HepG2 (cell line): ENCODE measurements around the gene SLC12A9. TPM values are rescaled to one million over a fixed set of nuclear protein-coding genes. Genes with fewer than 3 reads are reported as not detected.

Source experiments
- ATAC-seq: fragments of 200-7000 bp; cut with Tn5 transposase; 3 replicates; pipeline ENCODE4 v1.9.1; 2020; ENCODE audit warnings: mild to moderate bottlenecking, moderate library complexity
- BruUV-seq: library from RNA; stranded (reverse); fragments of 400-500 nt; replicated peaks from 2 replicates; lab custom pipeline; 2021; lab: Mats Ljungman, UMichigan
- CTCF ChIA-PET: fragments of 300-600 bp; formaldehyde crosslinking; extraction: SDS; loops from one replicate; lab custom pipeline; 2021; ENCODE audit warnings: low total read pairs, inconsistent platforms, low intra/inter-chr PET ratio; lab: Yijun Ruan, JAX
- POLR2A ChIA-PET: fragments of 350-600 bp; sonication (Branson Sonifier 250); formaldehyde crosslinking; loops from one replicate; lab custom pipeline; 2020; ENCODE audit warnings: antibody characterized with exemption, inconsistent platforms; lab: Yijun Ruan, JAX
- DNase-seq: peaks from one replicate; pipeline ENCODE4 v3.0.0-alpha.2; 2015; ENCODE audit warnings: low spot score
- FAIRE-seq: peaks from 3 replicates; lab custom pipeline; 2011; peaks lifted over from hg19 to GRCh38; lab: Jason Lieb, UNC
- H2AFZ ChIP-seq: one replicate; pipeline ENCODE4 v1.6.1; 2011; ENCODE audit warnings: low read length, inconsistent platforms
- H3K27ac ChIP-seq: fragments of 300-600 bp; 3 replicates; pipeline ENCODE4 v1.8.0; 2011; ENCODE audit warnings: mixed run types, mild to moderate bottlenecking, mixed read lengths, low read length, inconsistent platforms; ENCODE audit not compliant: insufficient read depth; ENCODE audit errors: extremely low read length
- H3K27me3 ChIP-seq, 2 experiments: fragments of 200-600 bp in 1 of 2; 2 replicates in 1 of 2; 3 replicates in 1 of 2; pipeline versions ENCODE4 v1.6.0 to v1.8.0; 2011; ENCODE audit warnings: low read length in 2 of 2, mild to moderate bottlenecking in 2 of 2, moderate library complexity in 2 of 2, inconsistent platforms in 1 of 2; ENCODE audit not compliant: insufficient read depth in 2 of 2, control insufficient read depth in 1 of 2
- H3K36me3 ChIP-seq, 2 experiments: fragments of 200-600 bp in 1 of 2; replicated peaks in 1 of 2; 2 replicates in 1 of 2; 3 replicates in 1 of 2; pipeline versions ENCODE4 v1.5.1 to v1.8.0; 2011; ENCODE audit warnings: low read length in 2 of 2, inconsistent platforms in 1 of 2; ENCODE audit not compliant: insufficient read depth in 2 of 2, control insufficient read depth in 1 of 2
- H3K4me1 ChIP-seq: 2 replicates; pipeline ENCODE4 v1.5.1; 2012; ENCODE audit warnings: low read length, inconsistent platforms; ENCODE audit not compliant: insufficient read depth
- H3K4me2 ChIP-seq: 2 replicates; pipeline ENCODE4 v1.6.0; 2011; ENCODE audit warnings: low read depth, low read length, inconsistent platforms
- H3K4me3 ChIP-seq, 3 experiments: fragments of 200-600 bp in 1 of 3; sonication (generic), shearing (Covaris generic) in 1 of 3; replicated peaks in 1 of 3; 2 replicates each; pipeline ENCODE4 v1.5.1; 2011 to 2016; ENCODE audit warnings: low read length in 3 of 3, inconsistent platforms in 2 of 3, low read depth in 2 of 3, mild to moderate bottlenecking in 2 of 3, control low read depth in 1 of 3, mixed read lengths in 1 of 3; ENCODE audit not compliant: insufficient read depth in 1 of 3
- H3K79me2 ChIP-seq: one replicate; pipeline ENCODE4 v1.6.1; 2011; ENCODE audit warnings: low read length, inconsistent platforms; ENCODE audit not compliant: insufficient read depth
- H3K9ac ChIP-seq: 2 replicates; pipeline ENCODE4 v1.6.0; 2011; ENCODE audit warnings: mild to moderate bottlenecking, low read depth, low read length, inconsistent platforms; ENCODE audit not compliant: insufficient read depth
- H3K9me3 ChIP-seq: 2 replicates; pipeline ENCODE4 v1.5.1; 2012; ENCODE audit warnings: mild to moderate bottlenecking, low read length
- H4K20me1 ChIP-seq: 2 replicates; pipeline ENCODE4 v1.6.0; 2011; ENCODE audit warnings: inconsistent platforms, mild to moderate bottlenecking, low read length, moderate library complexity; ENCODE audit not compliant: insufficient read depth
- JDP2 ChIP-seq: sonication (generic); formaldehyde crosslinking; IDR thresholded peaks from 2 replicates; pipeline ENCODE4 v1.8.1; 2022; ENCODE audit warnings: missing genetic modification reagents, borderline replicate concordance
- MEIS2 ChIP-seq: sonication (generic); formaldehyde crosslinking; IDR thresholded peaks from 2 replicates; pipeline ENCODE4 v1.9.0; 2021; ENCODE audit warnings: mild to moderate bottlenecking, missing genetic modification reagents
- ONECUT2 ChIP-seq: sonication (generic); formaldehyde crosslinking; IDR thresholded peaks from 2 replicates; pipeline ENCODE4 v1.4.0; 2020; ENCODE audit warnings: missing genetic modification reagents
- SETDB1 ChIP-seq: sonication (generic); formaldehyde crosslinking; IDR thresholded peaks from 2 replicates; pipeline ENCODE4 v1.5.1; 2020; ENCODE audit warnings: missing genetic modification reagents, mild to moderate bottlenecking, borderline replicate concordance
- SMYD3 ChIP-seq: sonication (generic); formaldehyde crosslinking; IDR thresholded peaks from 2 replicates; pipeline ENCODE4 v1.8.1; 2023; ENCODE audit warnings: mild to moderate bottlenecking, missing genetic modification reagents
- SPEN ChIP-seq: sonication (generic); formaldehyde crosslinking; IDR thresholded peaks from 2 replicates; pipeline ENCODE4 v1.5.1; 2020; ENCODE audit warnings: low read depth, mild to moderate bottlenecking, missing genetic modification reagents
- ZNF30 ChIP-seq: sonication (generic); formaldehyde crosslinking; IDR thresholded peaks from 2 replicates; pipeline ENCODE4 v1.5.0; 2020; ENCODE audit warnings: mild to moderate bottlenecking, missing genetic modification reagents
- ZNF432 ChIP-seq: sonication (generic); formaldehyde crosslinking; IDR thresholded peaks from 2 replicates; pipeline ENCODE4 v1.5.0; 2020; ENCODE audit warnings: missing genetic modification reagents, mild to moderate bottlenecking, borderline replicate concordance
- WGBS: methylation state at CpG from one replicate; pipeline ENCODE4 v1.1.6; 2017; ENCODE audit warnings: low lambda C conversion rate; 5-methylcytosine and 5-hydroxymethylcytosine counted together
- in situ Hi-C: cut with HindIII; loops from 2 replicates; pipeline ENCODE4 v1.10.0; 2017; ENCODE audit warnings: low pct_unique_long_range_greater_than_20kb; ENCODE audit not compliant: extremely low pct_ligation_motif_present
- intact Hi-C: fragments of 100-400 bp; cut with micrococcal nuclease; formaldehyde crosslinking; loops from one replicate; pipeline ENCODE4 v1.10.0; 2022; ENCODE audit not compliant: unreplicated experiment
- polyA plus RNA-seq, 8 experiments: library from polyadenylated mRNA; depleted of rRNA in 3 of 8; stranded (reverse) in 7 of 8; unstranded in 1 of 8; fragments of >200 nt; fragmentation: Illumina TruSeq in 4 of 8; extraction: Trizol in 4 of 8; gene quantifications; 2 replicates each; pipeline versions ENCODE4 v1.2.1 to v1.2.3, GENCODE V29; 2011 to 2016; ENCODE audit warnings: low read depth in 4 of 8, missing spikeins in 1 of 8, mixed read lengths in 1 of 8; ENCODE audit not compliant: insufficient read depth in 1 of 8
- total RNA-seq, 5 experiments: library from RNA; depleted of rRNA; stranded (reverse); fragments of >200 nt; fragmentation: Illumina TruSeq; extraction: Trizol; gene quantifications; 2 replicates each; pipeline ENCODE4 v1.2.3, GENCODE V29; 2016; ENCODE audit warnings: low read depth in 1 of 5
- TF ChIP-seq, protein P1 (sequence below): sonication (generic); formaldehyde crosslinking; IDR thresholded peaks from 2 replicates; pipeline ENCODE4 v1.4.0; 2020; ENCODE audit warnings: low read depth, missing genetic modification reagents
- TF ChIP-seq, protein P2 (sequence below): sonication (generic); formaldehyde crosslinking; IDR thresholded peaks from 2 replicates; pipeline ENCODE4 v1.4.0; 2020; ENCODE audit warnings: missing genetic modification reagents, borderline replicate concordance
- TF ChIP-seq, protein P3 (sequence below): sonication (generic); formaldehyde crosslinking; IDR thresholded peaks from 2 replicates; pipeline ENCODE4 v1.8.0; 2022; ENCODE audit warnings: mild to moderate bottlenecking, missing genetic modification reagents, borderline replicate concordance

SLC12A9 gene
- total and polyA plus RNA-seq, 2 of the 13 experiments (the other 11 are each of a cell fraction or from before 2014, with no cell fraction given) = 8.7 to 16.6 TPM

DNA sequence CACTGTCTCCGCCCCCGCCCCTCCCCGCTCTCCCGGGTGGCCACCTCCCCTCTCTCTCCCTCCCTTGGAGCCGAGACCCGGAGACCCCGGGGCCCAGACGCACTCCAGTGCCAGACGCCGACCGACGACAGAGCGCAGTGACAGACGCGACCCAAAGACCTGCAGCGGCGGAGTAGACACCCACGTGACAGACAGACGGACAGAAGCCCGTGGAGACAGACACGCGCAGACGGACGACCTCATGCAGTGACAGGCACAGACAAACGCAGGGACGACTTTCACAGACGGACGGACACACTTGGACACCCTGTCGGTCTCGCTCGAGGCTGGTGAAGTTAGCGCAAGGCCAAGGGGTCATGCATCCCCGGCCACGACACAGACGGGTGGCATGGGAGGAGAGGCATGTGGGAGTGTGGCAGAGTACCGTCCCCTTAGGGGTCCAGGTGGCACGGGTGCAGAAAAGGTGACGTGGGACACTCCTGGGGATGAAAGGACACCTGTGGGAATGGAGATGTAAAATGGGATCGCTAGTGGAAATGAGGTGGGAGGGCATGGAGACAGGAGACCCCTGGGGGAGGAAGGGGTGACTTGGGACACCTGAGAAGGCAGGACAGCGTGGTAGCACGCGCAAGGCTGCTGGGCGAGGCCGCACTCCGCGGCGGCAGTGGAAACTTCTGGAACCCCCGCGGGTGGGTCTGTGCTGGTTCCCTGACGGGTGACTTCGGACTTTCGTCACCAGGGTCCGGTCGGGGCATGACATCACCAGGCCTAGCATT lies 43.6 kb downstream of the SLC12A9 start:
- H3K4me2 ChIP-seq = peak overlapping the region; percentile 73
- in situ Hi-C loops (loop anchor here (5.0 to 25.0 kb wide), 2 partner anchors 161 to 391 kb away; no protein-coding TSS in a partner anchor), intact Hi-C loops (loop anchor here (1.0 to 5.0 kb wide), 2 partner anchors 163 to 181 kb away; no protein-coding TSS in a partner anchor)
- peak overlapping the region; percentile 28; the same call in 1 of the 2 replicates for H3K9ac ChIP-seq
- ChIA-PET CTCF (interaction anchor here (3.2 kb wide), 1 partner anchor 163 kb away, joined by 28 read pairs; no protein-coding TSS in a partner anchor), POLR2A (interaction anchor here (0.6 kb wide), 1 partner anchor 21 kb away, joined by 3 read pairs; the partner anchor contains the start of gene SRRT)
- H3K9me3 ChIP-seq = no peaks in the 10 kb centered on the region
- peaks cover 31% of the 10 kb centered on the region for H3K4me1 ChIP-seq
- FAIRE-seq (no peak), ATAC-seq (peak; percentile 52), DNase-seq (no peak)
- 12% methylated on average over 23 of the region's 54 CpGs for WGBS
- no peaks in the 10 kb centered on the region for H3K36me3 ChIP-seq
- H3K27ac ChIP-seq = no peak overlapping the region
- H2AFZ ChIP-seq = no peak overlapping the region
- peaks cover 11 to 32% of the 10 kb centered on the region in 2 experiments for H3K27me3 ChIP-seq
- no TSS peak for BruUV-seq
- H4K20me1 ChIP-seq = no peaks in the 10 kb centered on the region
- peak overlapping the region in 2 of 3 experiments; percentile 42 to 67; a peak in 4 of 6 replicates for H3K4me3 ChIP-seq
- no peaks in the 10 kb centered on the region for H3K79me2 ChIP-seq
- TF ChIP-seq SMYD3 (CRISPR knock-in tag) (no peak), ONECUT2 (CRISPR knock-in tag) (no peak), JDP2 (no peak), SETDB1 (CRISPR knock-in tag) (no peak), ZNF30 (no peak), MEIS2 (CRISPR knock-in tag) (0 out of 2 replicates have a peak, but pooled peaks have one; percentile 24), SPEN (CRISPR knock-in tag) (no peak), ZNF432 (CRISPR knock-in tag) (no peak)
- TF ChIP-seq, protein P1, sequence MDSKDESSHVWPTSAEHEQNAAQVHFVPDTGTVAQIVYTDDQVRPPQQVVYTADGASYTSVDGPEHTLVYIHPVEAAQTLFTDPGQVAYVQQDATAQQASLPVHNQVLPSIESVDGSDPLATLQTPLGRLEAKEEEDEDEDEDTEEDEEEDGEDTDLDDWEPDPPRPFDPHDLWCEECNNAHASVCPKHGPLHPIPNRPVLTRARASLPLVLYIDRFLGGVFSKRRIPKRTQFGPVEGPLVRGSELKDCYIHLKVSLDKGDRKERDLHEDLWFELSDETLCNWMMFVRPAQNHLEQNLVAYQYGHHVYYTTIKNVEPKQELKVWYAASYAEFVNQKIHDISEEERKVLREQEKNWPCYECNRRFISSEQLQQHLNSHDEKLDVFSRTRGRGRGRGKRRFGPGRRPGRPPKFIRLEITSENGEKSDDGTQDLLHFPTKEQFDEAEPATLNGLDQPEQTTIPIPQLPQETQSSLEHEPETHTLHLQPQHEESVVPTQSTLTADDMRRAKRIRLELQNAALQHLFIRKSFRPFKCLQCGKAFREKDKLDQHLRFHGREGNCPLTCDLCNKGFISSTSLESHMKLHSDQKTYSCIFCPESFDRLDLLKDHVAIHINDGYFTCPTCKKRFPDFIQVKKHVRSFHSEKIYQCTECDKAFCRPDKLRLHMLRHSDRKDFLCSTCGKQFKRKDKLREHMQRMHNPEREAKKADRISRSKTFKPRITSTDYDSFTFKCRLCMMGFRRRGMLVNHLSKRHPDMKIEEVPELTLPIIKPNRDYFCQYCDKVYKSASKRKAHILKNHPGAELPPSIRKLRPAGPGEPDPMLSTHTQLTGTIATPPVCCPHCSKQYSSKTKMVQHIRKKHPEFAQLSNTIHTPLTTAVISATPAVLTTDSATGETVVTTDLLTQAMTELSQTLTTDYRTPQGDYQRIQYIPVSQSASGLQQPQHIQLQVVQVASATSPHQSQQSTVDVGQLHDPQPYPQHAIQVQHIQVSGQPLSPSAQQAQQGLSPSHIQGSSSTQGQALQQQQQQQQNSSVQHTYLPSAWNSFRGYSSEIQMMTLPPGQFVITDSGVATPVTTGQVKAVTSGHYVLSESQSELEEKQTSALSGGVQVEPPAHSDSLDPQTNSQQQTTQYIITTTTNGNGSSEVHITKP = no peak
- TF ChIP-seq, protein P2, sequence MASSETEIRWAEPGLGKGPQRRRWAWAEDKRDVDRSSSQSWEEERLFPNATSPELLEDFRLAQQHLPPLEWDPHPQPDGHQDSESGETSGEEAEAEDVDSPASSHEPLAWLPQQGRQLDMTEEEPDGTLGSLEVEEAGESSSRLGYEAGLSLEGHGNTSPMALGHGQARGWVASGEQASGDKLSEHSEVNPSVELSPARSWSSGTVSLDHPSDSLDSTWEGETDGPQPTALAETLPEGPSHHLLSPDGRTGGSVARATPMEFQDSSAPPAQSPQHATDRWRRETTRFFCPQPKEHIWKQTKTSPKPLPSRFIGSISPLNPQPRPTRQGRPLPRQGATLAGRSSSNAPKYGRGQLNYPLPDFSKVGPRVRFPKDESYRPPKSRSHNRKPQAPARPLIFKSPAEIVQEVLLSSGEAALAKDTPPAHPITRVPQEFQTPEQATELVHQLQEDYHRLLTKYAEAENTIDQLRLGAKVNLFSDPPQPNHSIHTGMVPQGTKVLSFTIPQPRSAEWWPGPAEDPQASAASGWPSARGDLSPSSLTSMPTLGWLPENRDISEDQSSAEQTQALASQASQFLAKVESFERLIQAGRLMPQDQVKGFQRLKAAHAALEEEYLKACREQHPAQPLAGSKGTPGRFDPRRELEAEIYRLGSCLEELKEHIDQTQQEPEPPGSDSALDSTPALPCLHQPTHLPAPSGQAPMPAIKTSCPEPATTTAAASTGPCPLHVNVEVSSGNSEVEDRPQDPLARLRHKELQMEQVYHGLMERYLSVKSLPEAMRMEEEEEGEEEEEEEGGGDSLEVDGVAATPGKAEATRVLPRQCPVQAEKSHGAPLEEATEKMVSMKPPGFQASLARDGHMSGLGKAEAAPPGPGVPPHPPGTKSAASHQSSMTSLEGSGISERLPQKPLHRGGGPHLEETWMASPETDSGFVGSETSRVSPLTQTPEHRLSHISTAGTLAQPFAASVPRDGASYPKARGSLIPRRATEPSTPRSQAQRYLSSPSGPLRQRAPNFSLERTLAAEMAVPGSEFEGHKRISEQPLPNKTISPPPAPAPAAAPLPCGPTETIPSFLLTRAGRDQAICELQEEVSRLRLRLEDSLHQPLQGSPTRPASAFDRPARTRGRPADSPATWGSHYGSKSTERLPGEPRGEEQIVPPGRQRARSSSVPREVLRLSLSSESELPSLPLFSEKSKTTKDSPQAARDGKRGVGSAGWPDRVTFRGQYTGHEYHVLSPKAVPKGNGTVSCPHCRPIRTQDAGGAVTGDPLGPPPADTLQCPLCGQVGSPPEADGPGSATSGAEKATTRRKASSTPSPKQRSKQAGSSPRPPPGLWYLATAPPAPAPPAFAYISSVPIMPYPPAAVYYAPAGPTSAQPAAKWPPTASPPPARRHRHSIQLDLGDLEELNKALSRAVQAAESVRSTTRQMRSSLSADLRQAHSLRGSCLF (CRISPR knock-in tag) = no peak
- TF ChIP-seq, protein P3, sequence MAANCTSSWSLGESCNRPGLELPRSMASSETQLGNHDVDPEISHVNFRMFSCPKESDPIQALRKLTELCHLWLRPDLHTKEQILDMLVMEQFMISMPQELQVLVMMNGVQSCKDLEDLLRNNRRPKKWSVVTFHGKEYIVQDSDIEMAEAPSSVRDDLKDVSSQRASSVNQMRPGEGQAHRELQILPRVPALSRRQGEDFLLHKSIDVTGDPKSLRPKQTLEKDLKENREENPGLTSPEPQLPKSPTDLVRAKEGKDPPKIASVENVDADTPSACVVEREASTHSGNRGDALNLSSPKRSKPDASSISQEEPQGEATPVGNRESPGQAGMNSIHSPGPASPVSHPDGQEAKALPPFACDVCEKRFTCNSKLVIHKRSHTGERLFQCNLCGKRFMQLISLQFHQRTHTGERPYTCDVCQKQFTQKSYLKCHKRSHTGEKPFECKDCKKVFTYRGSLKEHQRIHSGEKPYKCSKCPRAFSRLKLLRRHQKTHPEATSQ = no peak
